Sigmoid colon (tissue), 7 donors: ENCODE results near the gene GALNT10. TPM values are rescaled to one million over a fixed set of nuclear protein-coding genes. Genes with fewer than 3 reads are reported as not detected.

Experiments used
- DNase-seq: peaks from one replicate; pipeline ENCODE4 v3.0.0-alpha.2; 2019
- H3K27ac ChIP-seq, 4 donors: fragments of 200-600 bp; sonication (generic); one replicate each; pipeline ENCODE4 v1.5.1; 2016 to 2019; ENCODE audit warnings: mild to moderate bottlenecking in 1 of 4
- H3K27me3 ChIP-seq, 3 donors: fragments of 200-600 bp; sonication (generic); one replicate each; pipeline ENCODE4 v1.5.1; 2019; ENCODE audit warnings: mild to moderate bottlenecking in 1 of 3
- H3K36me3 ChIP-seq, 4 donors: fragments of 200-600 bp; sonication (generic); one replicate each; pipeline ENCODE4 v1.5.1; 2016 to 2019
- H3K4me1 ChIP-seq, 4 donors: fragments of 200-600 bp; sonication (generic); one replicate each; pipeline ENCODE4 v1.5.1; 2017 to 2019
- H3K4me3 ChIP-seq, 4 donors: fragments of 200-600 bp; sonication (generic); one replicate each; pipeline ENCODE4 v1.5.1; 2017 to 2019; ENCODE audit warnings: mild to moderate bottlenecking in 2 of 4, moderate library complexity in 1 of 4
- H3K9me3 ChIP-seq, 4 donors: fragments of 200-600 bp in 3 of 4; sonication (generic) in 3 of 4; one replicate each; pipeline versions ENCODE4 v1.5.1 to v1.6.1; 2013 to 2019
- EP300 ChIP-seq, 4 donors: sonication (generic); formaldehyde crosslinking; IDR thresholded peaks; one replicate each; pipeline ENCODE4 v1.6.1; 2017; ENCODE audit warnings: antibody characterized with exemption in 4 of 4
- POLR2A ChIP-seq, 2 donors: fragments of 450-650 bp; IDR thresholded peaks; one replicate each; pipeline ENCODE4 v1.6.1; 2016; ENCODE audit warnings: antibody characterized with exemption in 2 of 2, mild to moderate bottlenecking in 2 of 2, moderate library complexity in 2 of 2
- POLR2AphosphoS5 ChIP-seq, 4 donors: sonication (generic); formaldehyde crosslinking; IDR thresholded peaks; one replicate each; pipeline ENCODE4 v1.6.1; 2017; ENCODE audit warnings: antibody characterized with exemption in 4 of 4
- WGBS, 2 donors: extraction: QIAGEN DNeasy Blood & Tissue Kit; methylation state at CpG; one replicate each; pipeline ENCODE4 v1.1.7; 2013; 5-methylcytosine and 5-hydroxymethylcytosine counted together
- intact Hi-C: fragments of 100-400 bp; cut with DNase I; formaldehyde crosslinking; loops from one replicate; pipeline ENCODE4 v1.15.1; 2023
- polyA plus RNA-seq, 3 donors: library from polyadenylated mRNA; stranded (reverse); fragments of 200-250 nt; gene quantifications; one replicate each; pipeline ENCODE4 v1.2.3, GENCODE V29; 2013
- total RNA-seq, 4 donors: library from RNA; depleted of rRNA; stranded (reverse); fragments of >200 nt; gene quantifications; one replicate each; pipeline ENCODE4 v1.1.0, GENCODE V29; 2016
- TF ChIP-seq, protein P1 (sequence below), 4 experiments: fragments of 450-650 bp in 3 of 4; fragments of 200-600 bp in 1 of 4; IDR thresholded peaks; one replicate each; pipeline ENCODE4 v1.5.1; 2016 to 2019; ENCODE audit warnings: antibody characterized with exemption in 4 of 4, mild to moderate bottlenecking in 3 of 4, moderate library complexity in 2 of 4
- donor health status: healthy with polysubstance abuse.
- donor health status: Bipolar disorder and iron deficiency.
- donor health status: healthy.

Gene GALNT10
- total and polyA plus RNA-seq, 7 donors: 6.0 to 41.7 (median 24.3) TPM

DNA sequence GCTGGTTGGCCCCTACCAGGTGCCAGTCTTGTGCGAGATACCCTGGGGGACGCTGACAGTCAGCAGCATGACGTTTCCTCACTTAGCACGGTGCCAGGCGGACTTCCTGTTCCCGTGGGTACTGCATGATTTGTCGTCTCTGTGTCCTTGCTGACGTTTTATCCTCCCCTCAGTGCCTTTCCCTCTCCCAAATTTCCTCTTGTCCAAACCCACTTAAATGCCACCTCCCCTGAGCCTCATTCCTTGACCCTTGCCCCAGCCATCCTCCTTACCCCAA lies 194.6 kb downstream of the GALNT10 start:
- DNase-seq: no peak
- H3K36me3 ChIP-seq: peaks cover 0 to 46% (median 16%) of the 10 kb centered on the region in 4 donors
- no peak overlapping the region for H3K27ac ChIP-seq
- no peaks in the 10 kb centered on the region for H3K9me3 ChIP-seq
- intact Hi-C loops: no loop called here
- no peaks in the 10 kb centered on the region for H3K27me3 ChIP-seq
- TF ChIP-seq EP300 (IDR thresholded peaks at IDR 0.05) (no peak), POLR2AphosphoS5 (IDR thresholded peaks at IDR 0.05) (no peak), POLR2A (IDR thresholded peaks at IDR 0.05) (no peak)
- TF ChIP-seq, protein P1, sequence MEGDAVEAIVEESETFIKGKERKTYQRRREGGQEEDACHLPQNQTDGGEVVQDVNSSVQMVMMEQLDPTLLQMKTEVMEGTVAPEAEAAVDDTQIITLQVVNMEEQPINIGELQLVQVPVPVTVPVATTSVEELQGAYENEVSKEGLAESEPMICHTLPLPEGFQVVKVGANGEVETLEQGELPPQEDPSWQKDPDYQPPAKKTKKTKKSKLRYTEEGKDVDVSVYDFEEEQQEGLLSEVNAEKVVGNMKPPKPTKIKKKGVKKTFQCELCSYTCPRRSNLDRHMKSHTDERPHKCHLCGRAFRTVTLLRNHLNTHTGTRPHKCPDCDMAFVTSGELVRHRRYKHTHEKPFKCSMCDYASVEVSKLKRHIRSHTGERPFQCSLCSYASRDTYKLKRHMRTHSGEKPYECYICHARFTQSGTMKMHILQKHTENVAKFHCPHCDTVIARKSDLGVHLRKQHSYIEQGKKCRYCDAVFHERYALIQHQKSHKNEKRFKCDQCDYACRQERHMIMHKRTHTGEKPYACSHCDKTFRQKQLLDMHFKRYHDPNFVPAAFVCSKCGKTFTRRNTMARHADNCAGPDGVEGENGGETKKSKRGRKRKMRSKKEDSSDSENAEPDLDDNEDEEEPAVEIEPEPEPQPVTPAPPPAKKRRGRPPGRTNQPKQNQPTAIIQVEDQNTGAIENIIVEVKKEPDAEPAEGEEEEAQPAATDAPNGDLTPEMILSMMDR (IDR thresholded peaks at IDR 0.05): no peak
- WGBS, 2 donors: 46 to 74% methylated on average over 8 of the region's 8 CpGs
- H3K4me1 ChIP-seq: peaks cover 0 to 2% (median 0%) of the 10 kb centered on the region in 4 donors
- no peak overlapping the region for H3K4me3 ChIP-seq

DNA sequence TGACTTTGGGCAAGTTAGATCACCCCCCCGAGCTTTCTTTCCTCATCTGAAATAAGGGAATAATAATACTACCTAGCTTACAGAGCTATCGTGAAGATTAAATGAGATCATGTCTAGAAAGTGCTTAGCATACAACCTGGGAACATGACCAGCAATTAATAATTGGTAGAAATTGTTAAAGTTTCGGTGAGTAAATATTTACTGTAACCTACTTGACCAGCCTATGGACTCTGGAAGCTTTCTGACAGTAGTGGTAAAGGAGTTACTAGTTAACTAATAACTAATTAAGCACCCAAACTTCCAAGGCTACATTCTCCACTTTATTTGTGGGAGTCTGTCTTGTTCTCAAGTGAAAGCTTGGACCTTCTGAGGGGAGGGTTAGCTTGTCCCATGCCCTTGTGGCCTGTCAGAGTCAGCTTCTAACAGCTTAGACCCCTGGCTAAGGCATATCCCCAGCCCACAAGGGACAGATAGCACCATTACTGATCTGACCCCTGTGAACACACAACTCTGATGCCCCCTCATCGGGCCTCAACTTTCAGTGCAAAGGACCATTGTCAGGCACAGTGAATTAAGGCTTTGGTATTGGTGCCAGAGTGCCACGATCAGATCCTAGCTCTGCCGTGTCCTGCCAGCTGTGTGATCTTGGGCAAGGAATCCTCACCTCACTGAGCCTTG lies 196.6 kb downstream of the GALNT10 start:
- H3K4me1 ChIP-seq: peaks cover 0 to 6% (median 0%) of the 10 kb centered on the region in 4 donors
- WGBS, 2 donors: 96% methylated on average over 6 of the region's 6 CpGs
- DNase-seq: no peak
- no peaks in the 10 kb centered on the region for H3K27me3 ChIP-seq
- H3K4me3 ChIP-seq: no peak overlapping the region
- no peaks in the 10 kb centered on the region for H3K9me3 ChIP-seq
- TF ChIP-seq, protein P1 (IDR thresholded peaks at IDR 0.05): no peak
- TF ChIP-seq POLR2AphosphoS5 (IDR thresholded peaks at IDR 0.05) (no peak), POLR2A (IDR thresholded peaks at IDR 0.05) (no peak), EP300 (IDR thresholded peaks at IDR 0.05) (no peak)
- intact Hi-C loops: no loop called here
- H3K27ac ChIP-seq: no peak overlapping the region
- peaks cover 0 to 39% (median 2%) of the 10 kb centered on the region in 4 donors for H3K36me3 ChIP-seq

DNA sequence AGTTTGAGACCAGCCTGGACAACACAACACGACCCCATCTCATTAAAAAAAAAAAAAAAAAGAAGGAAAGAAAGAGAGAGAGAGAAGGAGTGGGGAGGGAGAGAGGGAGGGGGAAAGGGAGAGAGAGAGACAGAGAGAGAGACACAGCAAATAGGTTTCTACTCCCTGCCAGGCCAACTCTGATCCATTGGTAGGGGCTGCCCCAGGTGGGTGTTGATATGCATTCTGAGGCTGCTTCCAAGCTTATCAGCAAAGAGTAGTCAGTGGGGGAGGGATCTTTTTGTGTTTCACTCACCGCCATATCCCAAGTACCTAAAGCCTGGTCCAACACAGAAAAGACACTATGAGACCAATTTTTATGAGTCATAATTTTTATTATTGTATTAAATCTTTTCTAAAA lies 198.3 kb downstream of the GALNT10 start:
- Histone ChIP-seq H3K36me3 (peaks cover 0 to 38% (median 0%) of the 10 kb centered on the region in 4 donors), H3K27ac (no peak overlapping the region), H3K4me3 (no peak overlapping the region), H3K27me3 (no peaks in the 10 kb centered on the region), H3K9me3 (no peaks in the 10 kb centered on the region), H3K4me1 (peaks cover 0 to 6% (median 0%) of the 10 kb centered on the region in 4 donors)
- 83 to 95% methylated on average over 2 of the region's 2 CpGs for WGBS, 2 donors
- intact Hi-C loops: no loop called here
- DNase-seq: no peak
- TF ChIP-seq POLR2A (IDR thresholded peaks at IDR 0.05) (no peak), EP300 (IDR thresholded peaks at IDR 0.05) (no peak), POLR2AphosphoS5 (IDR thresholded peaks at IDR 0.05) (no peak)
- TF ChIP-seq, protein P1 (IDR thresholded peaks at IDR 0.05): no peak

DNA sequence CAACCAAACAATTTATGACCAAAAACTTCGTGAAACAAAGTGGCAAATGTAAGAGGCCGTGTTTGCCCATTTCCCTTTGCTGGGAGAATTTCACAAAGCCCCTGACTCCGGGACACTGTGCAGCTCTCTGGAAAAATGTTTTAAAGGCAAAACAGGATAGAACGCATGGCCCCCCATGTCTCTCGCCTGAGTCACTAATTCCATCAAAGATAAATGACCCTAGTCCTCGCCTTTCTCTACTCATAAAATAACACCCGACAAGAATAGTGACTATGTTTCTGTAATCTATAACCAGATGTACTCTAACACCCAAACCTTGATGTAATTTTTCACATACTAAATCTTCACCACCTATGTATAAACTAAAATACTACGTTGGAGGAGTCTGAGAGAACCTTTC lies 199.6 kb downstream of the GALNT10 start:
- no peak overlapping the region for H3K27ac ChIP-seq
- peaks cover 0 to 44% (median 0%) of the 10 kb centered on the region in 4 donors for H3K36me3 ChIP-seq

More for the DNA sequence above, 199.6 kb downstream of the GALNT10 start:
- intact Hi-C loops: no loop called here
- Histone ChIP-seq H3K4me3 (no peak overlapping the region), H3K27me3 (no peaks in the 10 kb centered on the region), H3K9me3 (no peaks in the 10 kb centered on the region), H3K4me1 (peaks cover 0 to 6% (median 0%) of the 10 kb centered on the region in 4 donors)
- no peak for DNase-seq
- TF ChIP-seq EP300 (IDR thresholded peaks at IDR 0.05) (no peak), POLR2A (IDR thresholded peaks at IDR 0.05) (no peak), POLR2AphosphoS5 (IDR thresholded peaks at IDR 0.05) (no peak)
- TF ChIP-seq, protein P1 (IDR thresholded peaks at IDR 0.05): no peak
- 85 to 88% methylated on average over 8 of the region's 8 CpGs for WGBS, 2 donors
